BE2C (cell line): ENCODE measurements around the gene CYP39A1.

ENCODE experiments used
- DNase-seq: peaks from one replicate; pipeline ENCODE4 v3.0.0-alpha.2; 2020
- H3K27me3 ChIP-seq: fragments of 250-450 bp; sonication (Bioruptor Pico); 2 replicates; pipeline ENCODE4 v1.5.1; 2020; ENCODE audit warnings: mild to moderate bottlenecking
- H3K36me3 ChIP-seq: fragments of 250-450 bp; sonication (Bioruptor Pico); 2 replicates; pipeline ENCODE4 v1.5.1; 2020; ENCODE audit warnings: mild to moderate bottlenecking
- H3K4me1 ChIP-seq: fragments of 250-450 bp; sonication (Bioruptor Pico); 2 replicates; pipeline ENCODE4 v1.5.1; 2020
- H3K4me3 ChIP-seq: 2 replicates; pipeline ENCODE4 v1.5.1; 2011; ENCODE audit warnings: low read depth, low read length
- H3K9me3 ChIP-seq: fragments of 250-450 bp; sonication (Bioruptor Pico); 2 replicates; pipeline ENCODE4 v1.5.1; 2020
- TF ChIP-seq, protein P1 (sequence below): IDR thresholded peaks from 2 replicates; pipeline ENCODE4 v1.5.1; 2012; ENCODE audit warnings: mild to moderate bottlenecking, low read depth, low read length

The CYP39A1 gene

DNA sequence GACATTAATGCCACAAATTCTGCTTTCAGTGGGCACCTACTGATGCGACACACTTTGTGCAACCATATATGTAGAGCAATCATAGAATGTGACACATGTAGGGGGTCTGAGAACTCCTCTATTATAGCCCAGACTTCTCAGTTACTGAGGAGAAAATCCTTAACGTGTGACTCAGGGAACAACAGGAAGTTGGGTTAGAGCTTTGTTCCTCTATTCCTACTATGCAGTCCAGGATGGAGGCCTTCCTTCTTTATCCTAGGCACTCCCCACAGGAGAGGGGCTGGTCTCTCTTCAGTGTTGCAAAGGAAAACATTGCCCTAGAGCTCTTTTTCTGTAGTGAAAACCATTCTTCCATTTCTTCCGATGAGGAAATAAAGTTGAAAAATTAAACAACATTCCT is 121.7 kb downstream of the CYP39A1 start:
- no peaks in the 10 kb centered on the region for H3K27me3 ChIP-seq
- H3K9me3 ChIP-seq = no peaks in the 10 kb centered on the region
- no peak for DNase-seq
- no peaks in the 10 kb centered on the region for H3K4me1 ChIP-seq
- H3K4me3 ChIP-seq = no peak overlapping the region
- no peaks in the 10 kb centered on the region for H3K36me3 ChIP-seq
- TF ChIP-seq, protein P1, sequence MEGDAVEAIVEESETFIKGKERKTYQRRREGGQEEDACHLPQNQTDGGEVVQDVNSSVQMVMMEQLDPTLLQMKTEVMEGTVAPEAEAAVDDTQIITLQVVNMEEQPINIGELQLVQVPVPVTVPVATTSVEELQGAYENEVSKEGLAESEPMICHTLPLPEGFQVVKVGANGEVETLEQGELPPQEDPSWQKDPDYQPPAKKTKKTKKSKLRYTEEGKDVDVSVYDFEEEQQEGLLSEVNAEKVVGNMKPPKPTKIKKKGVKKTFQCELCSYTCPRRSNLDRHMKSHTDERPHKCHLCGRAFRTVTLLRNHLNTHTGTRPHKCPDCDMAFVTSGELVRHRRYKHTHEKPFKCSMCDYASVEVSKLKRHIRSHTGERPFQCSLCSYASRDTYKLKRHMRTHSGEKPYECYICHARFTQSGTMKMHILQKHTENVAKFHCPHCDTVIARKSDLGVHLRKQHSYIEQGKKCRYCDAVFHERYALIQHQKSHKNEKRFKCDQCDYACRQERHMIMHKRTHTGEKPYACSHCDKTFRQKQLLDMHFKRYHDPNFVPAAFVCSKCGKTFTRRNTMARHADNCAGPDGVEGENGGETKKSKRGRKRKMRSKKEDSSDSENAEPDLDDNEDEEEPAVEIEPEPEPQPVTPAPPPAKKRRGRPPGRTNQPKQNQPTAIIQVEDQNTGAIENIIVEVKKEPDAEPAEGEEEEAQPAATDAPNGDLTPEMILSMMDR = no peak

DNA sequence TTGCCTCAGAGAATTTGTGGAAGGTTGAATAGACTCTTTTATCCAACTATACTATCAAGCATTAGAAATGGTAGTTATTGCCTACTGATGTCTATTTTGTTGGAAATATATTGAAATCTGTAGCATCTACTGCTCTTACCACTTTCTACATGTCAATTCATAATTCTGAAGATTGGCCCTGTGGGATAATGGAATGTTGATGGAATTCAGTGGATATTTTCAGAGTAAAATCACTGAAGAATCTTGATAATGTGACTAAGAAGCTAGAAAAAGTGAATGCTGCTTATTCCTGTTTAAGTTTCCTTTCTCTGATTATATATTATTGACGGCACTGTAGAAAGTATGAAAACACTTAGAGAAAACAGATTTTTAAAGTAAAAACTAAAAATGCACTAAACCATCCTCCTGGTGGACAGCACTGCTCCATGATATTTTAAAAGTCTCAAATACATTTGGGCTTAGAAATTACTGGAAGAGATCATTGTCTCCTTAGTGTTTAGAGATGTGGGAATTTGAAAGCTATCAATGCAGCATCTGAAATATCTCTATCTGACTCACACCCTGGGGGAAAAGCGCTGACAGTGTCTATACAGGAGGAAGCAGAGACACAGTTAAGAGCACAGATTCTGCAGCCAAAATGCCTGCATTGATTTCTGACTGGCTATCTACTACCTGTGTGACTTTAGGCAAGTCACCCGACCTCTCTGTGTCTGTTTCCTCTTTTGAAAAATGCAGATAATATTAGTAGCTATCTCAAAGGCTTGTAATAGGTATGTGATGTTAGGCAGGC is 123.5 kb downstream of the CYP39A1 start:
- no peaks in the 10 kb centered on the region for H3K4me1 ChIP-seq
- H3K36me3 ChIP-seq = no peaks in the 10 kb centered on the region
- TF ChIP-seq, protein P1 = no peak
- H3K27me3 ChIP-seq = no peaks in the 10 kb centered on the region
- H3K9me3 ChIP-seq = no peaks in the 10 kb centered on the region
- H3K4me3 ChIP-seq = no peak overlapping the region
- DNase-seq = no peak

DNA sequence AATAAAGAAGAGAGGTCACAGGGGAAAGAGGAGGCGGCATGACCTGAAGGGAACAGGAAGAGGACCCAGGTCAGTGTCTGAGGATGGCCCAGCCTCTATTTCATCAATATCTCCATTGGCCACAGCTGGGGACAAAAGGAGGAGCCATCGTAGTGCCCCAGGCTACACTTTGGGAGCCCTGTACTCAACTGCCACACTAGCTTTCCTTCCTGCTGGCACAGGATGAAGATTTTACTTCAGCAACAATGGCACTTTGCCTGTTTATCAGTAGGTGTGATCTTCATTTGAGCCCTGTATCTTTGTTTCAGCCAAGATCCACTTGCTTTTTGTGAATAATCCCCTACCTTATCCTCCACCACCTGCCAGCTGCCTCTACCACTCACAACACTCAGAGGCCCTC is 126.0 kb downstream of the CYP39A1 start:
- Histone ChIP-seq H3K36me3 (no peaks in the 10 kb centered on the region), H3K4me3 (no peak overlapping the region), H3K4me1 (no peaks in the 10 kb centered on the region), H3K9me3 (no peaks in the 10 kb centered on the region), H3K27me3 (no peaks in the 10 kb centered on the region)
- TF ChIP-seq, protein P1 = no peak
- DNase-seq = no peak

DNA sequence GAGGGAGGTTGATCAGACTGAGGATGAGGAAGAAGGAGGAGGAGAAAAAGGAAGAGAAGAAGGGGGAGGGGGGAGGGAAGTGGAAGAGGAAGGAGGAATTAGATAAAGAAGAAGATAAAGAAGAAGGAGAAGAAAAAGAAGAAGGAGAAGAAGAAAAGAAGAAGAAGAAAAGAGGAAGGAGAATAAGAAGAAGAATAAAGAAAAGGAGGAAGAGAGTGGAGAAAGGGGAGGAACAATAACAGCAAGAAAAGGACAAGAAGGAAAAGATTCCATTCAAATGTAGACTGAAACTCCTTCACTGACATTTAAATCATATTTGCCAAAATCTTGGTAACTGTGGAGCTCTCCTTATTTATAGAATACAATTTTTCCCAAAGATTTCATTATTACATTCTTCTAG is 127.0 kb downstream of the CYP39A1 start:
- TF ChIP-seq, protein P1 = no peak
- Histone ChIP-seq H3K27me3 (no peaks in the 10 kb centered on the region), H3K4me3 (no peak overlapping the region)

DNA sequence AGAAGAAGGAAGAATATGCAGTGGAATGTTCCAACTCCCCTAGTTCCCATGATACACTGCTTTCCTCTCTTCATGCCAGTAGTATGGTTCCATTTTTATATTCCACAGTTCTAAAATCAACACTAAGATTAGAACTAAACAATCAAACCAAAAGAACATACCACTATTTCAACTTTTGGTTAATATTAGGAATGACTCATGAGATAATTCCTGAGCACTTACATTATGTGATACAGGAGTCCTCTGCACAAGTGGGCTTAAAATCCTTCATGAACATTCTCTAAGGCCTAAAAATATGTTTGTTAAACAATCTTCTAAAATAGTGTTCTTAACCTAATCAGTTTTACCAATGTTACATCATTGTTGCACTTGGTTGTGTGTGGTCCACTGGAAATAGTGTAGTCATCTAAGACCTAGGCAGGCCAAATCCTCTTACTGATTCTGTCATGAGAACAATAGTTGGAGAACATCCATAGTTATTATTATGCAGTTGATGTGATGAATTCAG is 131.1 kb downstream of the CYP39A1 start:
- no peaks in the 10 kb centered on the region for H3K4me1 ChIP-seq
- no peaks in the 10 kb centered on the region for H3K36me3 ChIP-seq
- TF ChIP-seq, protein P1 = no peak
- H3K9me3 ChIP-seq = no peaks in the 10 kb centered on the region
- DNase-seq = no peak
- H3K4me3 ChIP-seq = no peak overlapping the region
- no peaks in the 10 kb centered on the region for H3K27me3 ChIP-seq

More for the DNA sequence above, 127.0 kb downstream of the CYP39A1 start:
- H3K36me3 ChIP-seq = no peaks in the 10 kb centered on the region
- no peaks in the 10 kb centered on the region for H3K4me1 ChIP-seq
- H3K9me3 ChIP-seq = no peaks in the 10 kb centered on the region
- DNase-seq = no peak

DNA sequence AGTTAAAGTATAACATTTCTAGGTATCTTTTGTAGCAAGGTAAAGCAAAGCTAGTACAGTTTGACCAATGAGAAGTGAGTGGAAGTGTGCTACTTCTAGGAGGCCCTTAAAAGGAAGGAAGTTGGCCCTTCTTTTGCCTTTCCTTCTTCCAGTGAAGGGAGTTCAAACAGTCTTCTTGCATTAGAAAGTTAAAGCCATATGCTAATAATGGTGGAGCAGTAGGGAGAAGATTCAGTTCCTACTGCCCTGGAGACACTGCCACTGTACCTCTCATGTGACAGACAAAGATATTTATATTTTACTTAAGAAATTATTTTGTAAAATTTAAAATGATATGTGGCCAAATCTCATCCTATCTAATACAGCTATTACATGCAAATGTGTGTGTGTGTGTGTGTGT is 135.4 kb downstream of the CYP39A1 start:
- Histone ChIP-seq H3K9me3 (no peaks in the 10 kb centered on the region), H3K4me3 (no peak overlapping the region), H3K36me3 (no peaks in the 10 kb centered on the region), H3K27me3 (no peaks in the 10 kb centered on the region), H3K4me1 (no peaks in the 10 kb centered on the region)
- TF ChIP-seq, protein P1 = no peak
- DNase-seq = no peak
